PC-3 (cell line): Measurements from ENCODE around the gene SIVA1. TPM values are rescaled to one million over a fixed set of nuclear protein-coding genes. Genes with fewer than 3 reads are reported as not detected.

Experiments used
- ATAC-seq: fragments of 200-7000 bp; cut with Tn5 transposase; 2 replicates; pipeline ENCODE4 v1.9.1; 2020; ENCODE audit warnings: mild to moderate bottlenecking, moderate library complexity
- BruUV-seq: library from RNA; stranded (reverse); fragments of 400-500 nt; replicated peaks from 2 replicates; lab custom pipeline; 2021; lab: Mats Ljungman, UMichigan
- CTCF ChIA-PET: fragments of 300-600 bp; sonication (Branson Sonifier 250); formaldehyde crosslinking; loops from one replicate; lab custom pipeline; 2022; ENCODE audit warnings: antibody characterized with exemption; lab: Charles Lee
- POLR2A ChIA-PET: fragments of 300-600 bp; sonication (Branson Sonifier 250); formaldehyde crosslinking; loops from one replicate; lab custom pipeline; 2022; ENCODE audit warnings: antibody characterized with exemption; ENCODE audit not compliant: unreplicated experiment; lab: Charles Lee
- DNase-seq: peaks from one replicate; pipeline ENCODE4 v3.0.0-alpha.2; 2015
- H2AFZ ChIP-seq: fragments of 300-600 bp; sonication (generic); 2 replicates; pipeline ENCODE4 v1.6.0; 2016; ENCODE audit warnings: antibody characterized with exemption, low read length
- H3F3A ChIP-seq: fragments of 300-600 bp; sonication (generic); one replicate; pipeline ENCODE4 v1.6.0; 2017; ENCODE audit warnings: antibody characterized with exemption, low read length, control low read depth, mild to moderate bottlenecking; ENCODE audit not compliant: unreplicated experiment
- H3K27ac ChIP-seq: fragments of 300-600 bp; sonication (generic); 2 replicates; pipeline ENCODE4 v1.5.1; 2016; ENCODE audit warnings: mild to moderate bottlenecking, low read length
- H3K27me3 ChIP-seq: fragments of 300-600 bp; sonication (generic); 2 replicates; pipeline ENCODE4 v1.6.1; 2016; ENCODE audit warnings: low read length, mixed read lengths
- H3K36me3 ChIP-seq: fragments of 300-600 bp; sonication (generic); 2 replicates; pipeline ENCODE4 v1.6.1; 2016; ENCODE audit warnings: low read depth, mixed run types, low read length, mixed read lengths
- H3K4me1 ChIP-seq: fragments of 300-600 bp; sonication (generic); 2 replicates; pipeline ENCODE4 v1.5.1; 2016; ENCODE audit warnings: low read length; ENCODE audit not compliant: insufficient read depth
- H3K4me2 ChIP-seq: fragments of 300-600 bp; sonication (generic); 2 replicates; pipeline ENCODE4 v1.6.0; 2016; ENCODE audit warnings: low read length
- H3K4me3 ChIP-seq: fragments of 300-600 bp; sonication (generic); 2 replicates; pipeline ENCODE4 v1.5.1; 2016; ENCODE audit warnings: mild to moderate bottlenecking, low read length, mixed read lengths
- H3K79me2 ChIP-seq: fragments of 300-600 bp; sonication (generic); 2 replicates; pipeline ENCODE4 v1.6.1; 2017; ENCODE audit warnings: low read length, mixed read lengths
- H3K9ac ChIP-seq: fragments of 300-600 bp; sonication (generic); 2 replicates; pipeline ENCODE4 v1.6.0; 2016; ENCODE audit warnings: mild to moderate bottlenecking, low read length
- H3K9me2 ChIP-seq: fragments of 300-600 bp; sonication (generic); replicated peaks from 2 replicates; pipeline ENCODE4 v1.6.1; 2016; ENCODE audit warnings: mixed run types, low read length, mixed read lengths
- H3K9me3 ChIP-seq: fragments of 300-600 bp; sonication (generic); 2 replicates; pipeline ENCODE4 v1.6.1; 2016; ENCODE audit warnings: low read length, mixed read lengths
- H4K20me1 ChIP-seq: fragments of 300-600 bp; sonication (generic); 2 replicates; pipeline ENCODE4 v1.6.1; 2016; ENCODE audit warnings: low read length, mixed read lengths
- CTCF ChIP-seq: fragments of 300-600 bp; sonication (generic); conservative IDR thresholded peaks from 2 replicates; pipeline ENCODE4 v1.5.1; 2017; ENCODE audit warnings: antibody characterized with exemption, low read depth, mild to moderate bottlenecking, low read length
- EZH2 ChIP-seq: fragments of 300-600 bp; sonication (generic); IDR thresholded peaks from one replicate; pipeline ENCODE4 v1.6.1; 2017; ENCODE audit warnings: antibody characterized with exemption, mild to moderate bottlenecking, low read length; ENCODE audit not compliant: unreplicated experiment
- EZH2phosphoT487 ChIP-seq: fragments of 300-600 bp; sonication (generic); IDR thresholded peaks from 2 replicates; pipeline ENCODE4 v1.6.1; 2018; ENCODE audit warnings: mild to moderate bottlenecking, antibody characterized with exemption, low read length, borderline replicate concordance
- intact Hi-C: fragments of 100-400 bp; cut with micrococcal nuclease; formaldehyde crosslinking; loops from 2 replicates; pipeline ENCODE4 v1.9.0; 2023
- total RNA-seq: library from RNA; depleted of rRNA; stranded (reverse); fragments of >200 nt; gene quantifications from 2 replicates; pipeline ENCODE4 v1.2.3, GENCODE V29; 2014

Gene SIVA1
- total RNA-seq, 1 experiment from 2014 or later: 375 TPM

DNA sequence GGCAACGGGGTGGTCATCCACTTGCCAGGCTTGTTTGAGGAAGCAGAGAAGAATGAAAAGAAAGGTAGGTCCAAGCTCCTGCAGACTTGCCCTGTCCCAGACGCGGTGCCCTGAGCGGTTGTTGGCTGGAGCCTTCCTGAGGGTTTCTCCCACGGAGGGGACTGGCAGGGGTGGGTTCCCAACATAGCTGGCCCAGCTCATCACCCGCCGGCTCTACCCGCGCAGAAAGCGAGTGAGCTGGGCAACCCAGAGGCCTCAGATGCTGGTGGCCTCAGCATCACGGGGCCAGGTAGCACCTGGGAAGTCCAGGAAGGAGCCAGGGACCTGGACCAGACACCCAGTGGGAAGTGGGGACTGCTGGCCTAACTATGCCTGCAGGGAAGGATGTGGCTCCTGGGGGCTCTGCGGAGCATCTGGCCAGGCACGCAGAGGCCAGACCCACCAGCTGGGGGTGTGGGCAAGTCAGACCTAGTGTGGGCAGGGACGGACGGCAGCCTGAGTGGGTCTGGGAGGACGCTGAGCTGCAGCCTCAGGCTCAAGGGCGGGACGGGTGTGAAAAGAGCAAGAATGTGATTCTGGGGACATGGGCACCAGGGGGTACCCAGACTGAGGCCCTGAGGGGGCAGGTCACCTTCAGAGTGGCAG, 14.4 kb upstream of the SIVA1 start:
- H3K36me3 ChIP-seq: no peaks in the 10 kb centered on the region
- POLR2A ChIA-PET: no interaction called here
- no peak overlapping the region for H2AFZ ChIP-seq
- intact Hi-C loops: no loop called here
- CTCF ChIA-PET: no interaction called here
- H3F3A ChIP-seq: no peaks in the 10 kb centered on the region
- no peaks in the 10 kb centered on the region for H4K20me1 ChIP-seq
- H3K4me1 ChIP-seq: 0 out of 2 replicates have a peak, but pooled peaks cover 3% of the 10 kb centered on the region
- DNase-seq: no peak
- H3K4me3 ChIP-seq: no peak overlapping the region
- BruUV-seq: no TSS peak
- no peak overlapping the region for H3K27ac ChIP-seq
- no peaks in the 10 kb centered on the region for H3K9me3 ChIP-seq
- no peaks in the 10 kb centered on the region for H3K9me2 ChIP-seq
- no peaks in the 10 kb centered on the region for H3K79me2 ChIP-seq
- H3K4me2 ChIP-seq: no peak overlapping the region
- TF ChIP-seq CTCF (no peak), EZH2 (no peak), EZH2phosphoT487 (no peak)
- H3K27me3 ChIP-seq: no peaks in the 10 kb centered on the region
- no peak for ATAC-seq
- H3K9ac ChIP-seq: no peak overlapping the region

DNA sequence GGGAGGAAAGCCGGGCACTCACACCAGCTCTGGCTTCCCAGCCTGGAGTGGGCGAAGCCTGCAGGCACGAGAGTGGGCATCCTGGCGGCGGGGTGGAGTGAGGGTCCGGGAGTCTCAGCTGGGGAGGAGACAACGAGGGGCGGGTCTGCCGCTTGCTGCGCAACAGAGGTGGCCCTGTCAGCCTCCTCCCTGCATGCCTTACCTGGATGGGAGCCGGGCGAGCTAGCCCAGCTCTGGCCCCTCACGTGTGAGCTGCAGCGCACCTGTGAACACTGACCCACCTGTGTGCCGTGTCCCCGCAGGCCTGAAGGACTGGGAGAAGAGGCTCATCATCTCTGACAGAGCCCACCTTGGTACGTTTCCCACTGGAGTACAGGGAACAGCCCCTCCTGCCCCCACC, 13.9 kb upstream of the SIVA1 start:
- Histone ChIP-seq H3K9me2 (no peaks in the 10 kb centered on the region), H2AFZ (no peak overlapping the region), H3K79me2 (no peaks in the 10 kb centered on the region), H4K20me1 (no peaks in the 10 kb centered on the region), H3K27me3 (no peaks in the 10 kb centered on the region), H3K4me1 (peaks cover 6% of the 10 kb centered on the region; the same call in 1 of the 2 replicates), H3K4me3 (no peak overlapping the region), H3F3A (no peaks in the 10 kb centered on the region), H3K9me3 (no peaks in the 10 kb centered on the region), H3K27ac (no peak overlapping the region), H3K36me3 (no peaks in the 10 kb centered on the region), H3K4me2 (no peak overlapping the region), H3K9ac (no peak overlapping the region)
- ChIA-PET POLR2A (no interaction called here), CTCF (no interaction called here)
- intact Hi-C loops: no loop called here
- BruUV-seq: no TSS peak
- no peak for DNase-seq
- TF ChIP-seq EZH2 (no peak), EZH2phosphoT487 (no peak), CTCF (no peak)
- ATAC-seq: no peak

GRCh38 chr14:104739546-104740516, 13.1 kb upstream of the SIVA1 start:
- Histone ChIP-seq H3K79me2 (no peaks in the 10 kb centered on the region), H4K20me1 (no peaks in the 10 kb centered on the region), H3K4me1 (peaks cover 6% of the 10 kb centered on the region; the same call in 1 of the 2 replicates), H3K9ac (no peak overlapping the region), H3K4me3 (no peak overlapping the region), H3K4me2 (no peak overlapping the region), H3K9me2 (no peaks in the 10 kb centered on the region), H3K9me3 (no peaks in the 10 kb centered on the region), H2AFZ (no peak overlapping the region), H3K27me3 (no peaks in the 10 kb centered on the region), H3F3A (no peaks in the 10 kb centered on the region), H3K27ac (no peak overlapping the region), H3K36me3 (no peaks in the 10 kb centered on the region)
- intact Hi-C loops: no loop called here
- no TSS peak for BruUV-seq
- DNase-seq (no peak), ATAC-seq (no peak)
- TF ChIP-seq CTCF: no peak
- no peak for TF ChIP-seq EZH2phosphoT487
- TF ChIP-seq EZH2: no peak
- ChIA-PET CTCF (no interaction called here), POLR2A (no interaction called here)
